NCI-H526 treated with DMSO at 0.1 percent for 48 hours (cell line): ENCODE results near the gene DTX3.

Experiments
- DNase-seq: peaks from one replicate; lab custom pipeline; 2025; lab: John Stamatoyannopoulos, UW

DTX3 gene

DNA sequence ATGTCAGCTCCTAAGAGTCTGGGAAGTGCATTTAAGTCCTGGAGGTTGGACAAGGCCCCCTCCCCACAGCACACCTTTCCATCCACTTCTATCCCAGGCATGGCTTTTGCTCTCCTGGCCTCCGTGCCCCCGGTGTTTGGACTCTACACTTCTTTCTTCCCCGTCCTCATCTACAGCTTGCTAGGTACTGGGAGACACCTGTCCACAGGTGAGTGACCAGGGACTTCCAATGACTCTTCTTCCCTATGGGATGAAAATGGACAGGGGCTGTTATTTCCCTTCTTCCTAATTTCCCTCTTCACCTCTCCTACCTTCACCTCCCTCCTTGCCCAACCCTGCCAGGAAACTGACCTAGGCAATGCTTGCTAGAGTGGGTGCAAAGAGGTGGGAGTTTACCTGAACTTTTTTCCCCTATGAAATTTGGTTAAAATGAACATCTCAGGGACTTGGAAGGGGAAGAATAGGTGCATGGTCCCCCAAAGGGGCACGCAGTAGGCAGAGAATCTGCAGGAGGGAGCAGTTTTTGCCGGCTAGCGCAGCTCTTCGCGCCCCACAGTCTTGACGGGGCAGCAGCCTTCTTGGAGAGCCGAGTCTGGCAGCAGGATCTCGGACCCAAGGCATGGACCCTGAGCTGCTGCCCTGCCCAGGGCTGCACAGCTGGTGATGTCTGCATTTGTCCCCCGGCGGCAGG, 15.8 kb downstream of the DTX3 start:
- DNase-seq, result no peak

DNA sequence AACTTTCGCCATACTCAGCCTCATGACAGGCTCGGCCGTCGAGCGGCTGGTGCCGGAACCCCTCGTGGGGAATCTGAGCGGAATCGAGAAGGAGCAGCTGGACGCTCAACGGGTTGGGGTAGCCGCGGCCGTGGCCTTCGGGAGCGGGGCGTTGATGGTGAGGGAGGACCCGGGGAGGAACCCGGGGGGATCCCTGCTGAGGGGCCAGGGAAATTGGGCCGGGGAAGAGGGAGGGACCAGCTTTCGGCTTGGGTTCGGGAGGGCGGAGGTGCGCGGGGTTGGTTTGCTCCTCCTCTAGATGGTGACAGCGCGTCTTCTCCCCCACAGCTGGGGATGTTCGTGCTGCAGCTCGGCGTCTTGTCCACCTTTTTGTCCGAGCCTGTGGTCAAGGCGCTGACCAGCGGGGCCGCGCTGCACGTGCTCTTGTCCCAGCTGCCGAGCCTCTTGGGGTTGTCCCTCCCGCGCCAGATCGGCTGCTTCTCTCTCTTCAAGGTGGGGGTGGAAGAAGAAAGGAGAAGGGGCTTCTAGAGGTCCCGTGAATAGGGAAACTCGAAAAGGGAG, 16.4 kb downstream of the DTX3 start:
- no peak for DNase-seq

DNA sequence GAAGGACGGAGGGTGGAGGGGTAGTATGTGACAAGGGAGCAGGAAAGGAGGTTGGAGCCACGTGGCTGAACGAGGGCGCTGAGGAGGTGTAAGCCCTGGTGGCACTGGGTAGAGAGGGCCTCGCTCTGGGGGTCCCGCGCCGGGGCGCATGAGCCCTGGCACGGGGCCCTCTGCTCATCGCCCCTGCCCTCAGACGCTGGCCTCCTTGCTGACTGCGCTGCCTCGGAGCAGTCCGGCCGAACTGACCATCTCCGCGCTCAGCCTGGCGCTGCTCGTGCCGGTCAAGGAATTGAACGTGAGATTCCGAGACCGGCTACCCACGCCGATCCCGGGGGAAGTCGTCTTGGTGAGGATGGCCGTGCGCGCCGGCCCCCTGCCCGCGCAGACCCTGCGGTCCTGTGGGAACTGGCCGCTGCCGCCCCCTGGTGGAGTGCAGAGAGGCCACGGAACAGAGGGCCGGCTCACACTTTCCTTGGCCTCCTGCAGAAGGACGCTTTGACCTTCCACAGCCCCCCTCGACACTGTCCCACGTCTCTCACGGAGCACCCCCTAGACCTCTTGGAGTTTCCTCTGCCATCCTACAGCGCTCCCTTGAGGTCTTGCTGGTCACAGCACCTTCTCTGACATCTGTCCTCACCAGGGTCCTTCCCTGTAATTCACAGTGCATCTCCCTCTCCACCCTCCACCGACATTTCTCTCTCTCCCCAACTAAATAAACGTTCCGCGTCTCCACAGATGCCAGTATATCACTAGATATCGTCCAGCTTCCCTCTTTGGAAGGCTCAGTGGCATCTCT, 17.1 kb downstream of the DTX3 start:
- peak; percentile 16 for DNase-seq

DNA sequence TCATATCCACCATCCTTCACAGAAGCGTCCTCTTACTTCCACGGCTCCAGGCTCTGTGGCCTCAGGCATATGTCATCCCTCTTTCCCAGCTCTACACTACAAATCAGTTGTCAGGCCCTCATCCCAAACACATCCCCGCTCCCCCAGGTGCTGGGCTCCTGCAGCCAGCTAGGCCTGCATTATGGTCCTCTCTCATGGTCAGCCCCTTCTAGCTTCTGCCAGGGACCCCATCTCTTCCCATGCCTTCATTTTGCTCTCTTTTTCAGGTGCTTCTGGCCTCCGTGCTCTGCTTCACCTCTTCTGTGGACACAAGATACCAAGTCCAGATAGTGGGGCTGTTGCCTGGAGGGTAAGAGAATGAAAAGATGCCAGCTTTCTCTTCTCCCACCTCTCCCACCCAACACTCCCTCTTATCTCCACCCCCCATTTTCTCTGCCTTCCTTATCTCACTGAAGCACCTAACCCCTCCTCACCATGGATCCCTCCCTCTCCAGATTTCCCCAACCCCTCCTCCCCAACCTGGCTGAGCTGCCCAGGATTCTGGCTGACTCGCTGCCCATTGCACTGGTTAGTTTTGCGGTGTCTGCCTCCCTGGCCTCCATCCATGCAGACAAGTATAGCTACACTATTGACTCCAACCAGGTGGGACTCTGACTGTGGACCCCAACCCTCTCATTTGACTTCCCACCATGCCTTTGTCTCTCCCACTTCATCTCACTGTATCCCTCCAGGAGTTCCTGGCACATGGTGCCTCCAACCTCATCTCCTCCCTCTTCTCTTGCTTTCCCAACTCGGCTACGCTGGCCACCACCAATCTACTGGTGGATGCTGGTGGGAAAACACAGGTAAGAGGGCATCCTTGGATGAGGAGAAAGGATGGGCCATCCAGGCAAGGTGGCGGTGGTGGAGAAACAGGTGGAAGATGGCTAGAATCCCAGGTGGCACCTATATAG, 17.9 kb downstream of the DTX3 start:
- DNase-seq, result no peak

DNA sequence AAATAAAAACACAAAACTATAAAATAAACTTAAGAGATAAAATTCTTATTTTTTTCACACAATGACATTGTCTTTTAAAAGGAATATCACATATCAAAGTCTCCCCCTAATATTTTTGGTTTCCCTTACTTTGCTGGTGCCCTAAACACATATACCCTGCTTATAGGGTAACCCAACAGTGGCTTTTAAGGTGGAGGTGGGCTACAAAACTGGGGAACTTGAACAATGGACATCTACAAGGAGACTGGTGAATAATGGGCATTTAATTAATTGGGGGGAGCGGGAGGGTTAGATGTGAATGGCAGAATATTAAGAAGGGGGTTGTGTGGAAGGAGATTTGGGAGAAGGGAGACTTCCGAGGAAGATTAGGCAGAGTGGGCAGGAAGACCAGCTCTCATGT, 18.8 kb downstream of the DTX3 start:
- DNase-seq, result no peak

DNA sequence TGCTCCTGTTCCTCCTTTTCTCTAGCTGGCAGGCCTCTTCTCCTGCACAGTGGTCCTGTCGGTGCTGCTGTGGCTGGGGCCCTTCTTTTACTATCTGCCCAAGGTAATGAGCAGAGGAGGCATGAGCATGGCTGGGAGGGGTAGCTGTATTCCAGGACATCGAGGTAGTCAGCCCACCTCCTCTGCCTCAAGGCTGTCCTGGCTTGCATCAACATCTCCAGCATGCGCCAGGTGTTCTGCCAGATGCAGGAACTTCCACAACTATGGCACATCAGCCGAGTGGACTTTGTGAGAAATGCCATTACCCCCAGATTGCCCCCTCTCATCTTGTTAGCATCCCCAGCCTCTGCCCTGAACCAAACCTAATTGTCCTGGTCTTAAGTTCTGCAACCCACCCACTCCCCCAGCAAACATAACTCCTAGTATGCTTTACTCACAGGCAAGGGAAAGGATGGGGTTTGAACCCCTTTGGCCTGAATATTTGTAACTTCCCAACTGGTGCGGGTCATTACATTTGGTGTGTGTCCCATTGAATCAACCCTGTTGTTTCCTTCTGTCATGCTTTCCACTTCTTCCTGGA, 19.3 kb downstream of the DTX3 start:
- no peak for DNase-seq

DNA sequence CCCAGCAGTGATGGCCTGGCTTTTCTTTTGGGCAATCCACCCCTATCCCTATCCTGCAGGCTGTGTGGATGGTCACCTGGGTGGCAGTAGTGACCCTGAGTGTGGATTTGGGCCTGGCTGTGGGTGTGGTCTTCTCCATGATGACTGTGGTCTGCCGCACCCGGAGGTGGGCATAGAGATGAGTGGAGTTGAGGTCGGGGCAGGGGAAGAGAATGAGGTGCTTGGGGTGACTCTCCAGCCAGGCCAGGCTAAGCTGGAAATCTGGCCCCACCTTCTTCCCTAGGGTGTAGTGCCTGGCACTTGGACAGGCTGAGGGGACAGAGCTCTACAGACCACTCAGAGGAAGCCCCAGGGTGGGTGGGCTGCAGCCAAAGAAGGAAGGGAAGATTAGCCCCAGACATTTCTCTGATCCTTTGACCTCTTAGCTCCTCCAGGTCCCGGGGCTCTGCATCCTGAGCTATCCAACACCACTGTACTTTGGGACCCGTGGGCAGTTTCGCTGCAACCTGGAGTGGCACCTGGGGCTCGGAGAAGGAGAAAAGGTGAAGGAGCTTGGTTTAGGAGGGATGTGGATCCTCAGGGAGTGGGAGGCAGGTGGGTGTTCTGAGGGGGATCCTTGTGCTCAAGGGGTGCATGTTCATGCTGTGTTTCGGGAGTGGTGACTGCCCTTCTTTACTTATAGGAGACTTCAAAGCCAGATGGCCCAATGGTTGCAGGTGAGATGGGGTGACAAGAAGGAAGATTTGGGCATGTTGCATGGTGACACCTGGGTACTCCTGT, 20.0 kb downstream of the DTX3 start:
- DNase-seq, result no peak

DNA sequence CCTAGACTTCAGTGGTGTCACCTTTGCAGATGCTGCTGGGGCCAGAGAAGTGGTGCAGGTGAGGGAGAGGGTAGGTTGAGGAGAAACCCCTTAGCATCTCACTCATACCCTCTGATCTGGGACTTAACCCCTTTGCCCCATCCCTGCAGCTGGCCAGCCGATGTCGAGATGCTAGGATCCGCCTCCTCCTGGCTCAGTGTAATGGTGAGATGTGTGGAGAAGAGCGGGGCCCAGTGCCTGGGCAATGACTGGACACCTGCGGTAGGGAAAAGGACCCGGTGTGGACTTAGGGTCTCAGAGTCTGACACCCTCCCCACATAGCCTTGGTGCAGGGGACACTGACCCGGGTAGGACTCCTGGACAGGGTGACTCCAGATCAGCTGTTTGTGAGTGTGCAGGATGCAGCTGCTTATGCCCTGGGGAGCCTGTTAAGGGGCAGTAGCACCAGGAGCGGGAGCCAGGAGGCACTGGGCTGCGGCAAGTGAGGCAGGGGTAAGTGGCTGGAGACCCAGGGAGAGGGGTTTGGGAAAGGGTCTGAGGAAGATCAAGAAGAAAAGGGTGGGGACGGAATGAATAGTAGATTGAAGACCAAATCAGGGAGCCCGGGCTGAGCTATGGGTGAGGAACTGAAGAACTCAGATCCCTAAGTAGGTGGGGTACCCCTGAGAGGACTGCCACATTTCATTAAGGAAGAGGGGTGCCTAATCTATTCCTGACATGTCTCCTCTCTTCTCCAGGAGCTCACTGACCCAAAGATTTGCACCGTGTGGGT, 20.8 kb downstream of the DTX3 start:
- no peak for DNase-seq

DNA sequence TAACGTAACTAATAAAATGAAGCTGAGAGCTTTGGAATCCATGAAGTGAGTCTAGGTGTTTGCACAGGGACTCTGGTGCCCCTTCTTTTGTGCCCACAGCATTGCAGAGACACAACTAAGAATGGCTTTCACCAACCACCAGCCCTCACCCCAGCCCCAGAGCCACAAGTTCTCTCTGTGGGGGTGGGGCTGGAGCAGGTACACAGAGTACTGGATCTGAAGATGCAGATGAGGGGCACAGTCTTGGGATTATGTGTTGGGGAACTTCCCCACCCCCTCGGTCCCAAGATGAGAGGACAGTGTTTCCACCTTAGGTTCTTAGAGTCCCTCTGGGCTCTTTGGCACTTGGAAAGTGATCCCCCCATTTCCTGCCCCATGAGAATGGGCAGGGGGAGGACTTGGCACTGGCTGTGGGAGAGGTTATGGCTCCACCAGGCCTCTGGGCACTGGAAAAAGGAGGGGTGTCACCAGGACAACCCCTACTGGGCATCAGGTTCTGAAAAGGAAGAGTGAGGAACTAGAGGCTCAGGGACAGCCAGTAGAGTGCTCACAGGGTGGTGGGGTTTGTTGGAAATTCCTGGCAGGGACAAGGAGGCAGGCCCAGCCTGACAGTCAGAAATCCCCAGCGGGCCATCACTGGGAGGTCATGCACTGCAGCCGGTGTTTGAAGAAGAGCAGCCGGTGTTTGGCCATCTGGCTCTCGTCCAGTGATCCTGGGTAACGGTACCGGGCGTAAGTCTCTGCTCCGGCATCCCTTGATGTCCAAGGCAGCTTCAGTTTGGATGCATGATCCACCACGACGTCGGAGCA, 21.7 kb downstream of the DTX3 start:
- no peak for DNase-seq

DNA sequence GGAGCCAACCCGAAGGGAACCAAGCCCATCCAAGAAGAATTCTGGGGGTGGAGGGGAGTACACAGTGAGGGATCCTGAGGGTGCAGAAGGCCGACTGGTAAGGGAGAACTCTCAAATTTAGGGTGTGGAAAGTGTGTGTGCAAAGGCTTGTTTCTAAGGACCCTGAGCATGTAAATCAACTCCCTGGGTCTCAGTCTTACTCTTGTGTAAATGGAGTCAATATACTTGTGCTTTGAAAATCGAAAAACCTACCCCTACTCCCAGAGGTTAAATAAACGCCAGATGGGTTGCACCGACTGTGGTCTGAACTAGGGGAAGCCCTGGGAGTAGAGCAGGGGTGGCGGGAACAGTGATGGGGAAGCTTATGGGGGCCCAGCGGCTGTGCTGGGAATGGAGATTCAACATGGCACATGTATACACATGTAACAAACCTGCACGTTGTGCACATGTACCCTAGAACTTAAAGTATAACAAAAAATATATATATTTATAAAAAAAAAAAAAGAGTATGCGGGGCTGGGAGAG, 22.4 kb downstream of the DTX3 start:
- no peak for DNase-seq

DNA sequence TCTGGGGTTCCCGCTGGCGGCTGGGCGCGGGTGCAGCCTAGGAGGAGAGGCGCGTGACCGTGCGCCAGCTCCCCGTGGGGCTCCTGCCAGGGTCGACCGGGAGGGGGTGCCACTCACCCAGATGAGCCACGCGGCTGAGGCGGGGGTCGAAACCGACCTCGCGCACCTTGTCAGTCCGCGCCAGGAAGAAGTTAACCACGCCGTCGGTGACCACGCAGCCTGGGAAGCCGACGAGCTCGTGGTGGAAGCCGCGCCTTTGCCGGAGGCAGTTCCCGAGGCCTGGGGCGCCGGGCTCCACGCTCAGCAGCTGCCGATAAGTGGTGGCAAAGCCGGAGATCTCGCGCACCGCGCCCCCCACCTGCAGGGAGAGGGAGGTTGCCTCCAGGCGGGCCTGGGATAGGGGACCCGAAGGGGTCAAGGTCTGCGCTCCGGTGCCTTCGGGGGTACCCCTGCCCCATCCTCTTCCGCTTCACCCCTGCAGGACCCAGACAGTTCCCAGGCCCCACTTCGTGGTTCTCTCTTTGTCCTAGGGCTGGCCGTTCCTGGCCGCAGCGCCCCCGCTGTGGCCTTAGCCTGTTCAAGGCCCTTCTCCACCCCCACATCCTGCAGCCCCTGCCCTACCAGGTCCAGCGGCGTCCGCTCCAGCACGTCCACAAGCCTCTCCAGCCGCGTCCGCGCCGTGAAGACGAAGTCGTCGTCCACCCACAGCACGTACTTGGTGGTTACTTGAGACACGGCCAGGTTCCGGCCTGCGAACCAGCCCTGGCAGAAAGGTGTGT, 23.1 kb downstream of the DTX3 start:
- DNase-seq, result no peak

DNA sequence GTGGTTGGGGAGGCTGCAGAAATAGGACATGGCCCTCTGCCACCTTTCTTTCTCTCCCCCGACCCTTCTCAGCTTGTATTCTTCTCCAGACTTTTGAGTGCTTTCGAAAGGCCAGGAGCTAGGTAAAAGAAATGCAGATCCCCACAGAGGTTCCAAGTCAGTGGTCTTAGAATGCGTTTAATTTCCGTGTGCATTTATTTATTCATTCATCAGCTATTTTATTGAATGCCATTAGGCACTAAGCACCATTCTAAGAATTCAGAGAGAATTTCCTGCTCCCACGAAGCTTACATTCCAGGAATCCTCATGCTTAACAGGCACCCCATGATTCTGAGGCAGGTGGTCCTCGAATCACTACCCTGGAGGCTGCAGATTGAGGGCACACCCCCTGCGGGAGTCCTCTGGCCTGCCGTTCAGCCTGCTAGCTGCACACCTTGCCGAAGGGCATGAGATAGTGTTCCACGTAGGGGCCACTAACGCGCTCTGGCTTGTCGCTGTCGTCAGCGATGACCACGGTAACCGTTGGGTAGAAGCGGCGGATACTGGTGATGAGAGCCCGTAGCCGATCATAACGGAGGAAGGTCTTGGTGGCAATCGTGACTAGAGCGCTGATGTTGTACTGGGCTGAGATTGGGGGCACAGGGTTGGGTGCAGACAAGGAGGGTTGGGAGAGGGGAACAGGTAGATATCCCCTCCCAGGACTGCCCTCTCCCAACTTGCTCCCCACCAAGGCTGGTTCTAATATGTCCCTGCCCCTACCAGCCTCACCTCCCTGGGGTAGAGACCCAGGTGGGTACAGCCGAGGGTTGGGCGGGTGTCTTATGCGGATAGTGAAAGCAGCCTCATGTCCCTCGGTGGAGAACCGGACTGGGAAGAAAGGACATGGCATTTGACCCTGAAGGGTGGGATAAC, 23.9 kb downstream of the DTX3 start:
- DNase-seq, result no peak

DNA sequence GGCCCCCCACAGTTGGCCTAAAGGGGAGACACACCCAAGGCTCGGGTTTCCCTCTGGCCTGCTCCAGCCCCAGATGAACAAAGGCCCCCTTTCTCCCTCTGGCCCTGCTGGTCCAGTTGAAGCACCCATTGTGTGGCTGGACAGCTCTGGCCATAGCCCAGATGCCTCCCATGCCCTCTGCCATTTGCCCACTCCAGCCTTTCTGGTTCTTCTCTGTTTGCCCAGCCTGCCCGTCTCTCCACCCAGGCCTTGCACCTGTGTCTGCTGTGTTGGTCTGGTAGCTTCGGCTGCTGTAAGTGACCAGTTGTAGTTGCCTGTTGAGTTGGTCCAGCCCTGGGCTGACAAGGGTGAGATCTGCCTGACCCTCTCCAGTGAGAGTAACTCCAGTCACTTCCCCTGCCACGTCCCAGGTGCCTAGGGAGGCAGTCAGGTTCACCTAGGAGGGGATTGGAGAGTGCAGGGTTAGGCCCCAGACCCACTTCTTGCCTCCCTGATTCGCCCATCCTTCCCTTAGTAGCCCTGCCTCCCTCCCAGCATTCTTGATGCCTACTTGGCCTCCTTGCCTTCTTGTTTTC, 25.4 kb downstream of the DTX3 start:
- DNase-seq, result no peak

DNA sequence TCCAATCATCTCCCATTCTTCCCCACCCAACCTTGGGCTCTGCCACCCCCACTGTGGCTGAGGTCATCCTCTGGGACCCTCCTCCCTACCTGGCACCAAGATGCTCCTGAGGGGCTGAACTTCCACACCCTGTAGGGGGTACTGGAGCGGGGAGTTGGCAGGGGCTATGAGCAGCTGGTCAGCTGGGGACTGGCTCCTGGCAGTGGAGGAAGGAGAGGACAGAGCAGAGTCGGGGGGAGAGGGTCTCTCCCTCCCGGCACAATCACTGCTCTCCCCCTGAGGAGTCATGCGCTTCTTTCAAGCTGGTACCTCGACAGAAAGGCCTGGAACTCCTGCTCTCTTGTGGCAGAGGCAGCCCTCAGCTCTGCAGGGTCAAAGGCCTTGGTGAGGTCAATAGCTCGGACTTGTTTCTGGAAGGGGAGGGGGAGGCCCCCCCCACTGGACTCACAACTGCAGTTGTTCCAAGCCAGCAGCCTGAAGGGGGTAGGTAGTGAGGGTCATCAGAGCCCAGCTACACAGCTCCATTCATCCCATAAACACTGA, 26.3 kb downstream of the DTX3 start:
- no peak for DNase-seq

DNA sequence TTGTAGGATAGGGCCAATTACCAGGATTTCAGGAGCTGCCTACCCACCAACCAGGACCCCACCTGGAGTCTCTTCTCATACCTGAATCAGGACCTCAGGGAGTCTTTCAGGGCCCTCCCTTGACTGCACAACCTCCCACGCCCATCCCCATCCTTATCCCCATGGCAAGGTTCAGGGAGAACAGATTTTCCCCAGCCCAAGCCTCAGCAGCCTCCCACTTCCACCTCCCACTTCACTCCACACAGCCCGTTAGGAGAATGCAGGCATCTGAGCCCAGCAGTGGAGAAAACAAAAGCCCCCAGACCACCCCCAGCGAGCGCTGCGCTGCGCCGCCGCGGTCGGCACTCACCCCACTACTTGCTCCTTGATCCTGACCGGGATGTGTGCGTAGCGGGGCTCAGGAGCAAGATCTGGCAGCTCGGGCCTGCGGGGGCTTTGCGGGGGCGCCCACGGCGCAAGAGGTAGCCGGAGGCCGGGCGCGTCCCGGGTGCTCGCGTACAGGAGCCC, 27.0 kb downstream of the DTX3 start:
- DNase-seq, result no peak
